ENCODE measurements around the gene LRRK2. TPM values are rescaled to one million over a fixed set of nuclear protein-coding genes. Genes with fewer than 3 reads are reported as not detected.
"Not testable (repeated sequence)": the region's sequence is repeated elsewhere in the genome, so short reads cannot be mapped to it uniquely, and the experiment has no call there.

Gene LRRK2
- total RNA-seq, 1 donor from 2014 or later, result 7.1 TPM

DNA sequence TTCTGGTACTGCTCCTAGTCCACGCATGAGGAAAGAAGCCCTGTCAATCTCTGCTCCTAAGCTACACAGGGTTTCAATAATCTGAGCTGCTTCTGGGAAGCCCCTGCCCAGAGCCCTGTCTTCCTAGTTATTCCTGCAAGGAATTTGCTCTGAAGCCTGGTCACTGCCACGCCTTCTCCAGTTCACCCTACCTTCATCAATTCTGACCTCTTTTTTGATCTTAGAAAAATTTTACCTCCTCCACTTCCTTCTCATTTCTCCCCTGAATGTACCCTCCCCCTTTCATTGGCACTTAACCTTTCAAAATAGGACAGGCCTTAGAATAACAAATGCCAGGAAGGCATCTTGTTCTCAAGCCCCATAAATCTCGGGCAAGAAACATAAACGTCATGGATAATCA, 14.9 kb upstream of the LRRK2 start:
- intact Hi-C loops (cut with DNase I), result no loop called here
- no peak for DNase-seq (ENCODE audit: low spot score)

DNA sequence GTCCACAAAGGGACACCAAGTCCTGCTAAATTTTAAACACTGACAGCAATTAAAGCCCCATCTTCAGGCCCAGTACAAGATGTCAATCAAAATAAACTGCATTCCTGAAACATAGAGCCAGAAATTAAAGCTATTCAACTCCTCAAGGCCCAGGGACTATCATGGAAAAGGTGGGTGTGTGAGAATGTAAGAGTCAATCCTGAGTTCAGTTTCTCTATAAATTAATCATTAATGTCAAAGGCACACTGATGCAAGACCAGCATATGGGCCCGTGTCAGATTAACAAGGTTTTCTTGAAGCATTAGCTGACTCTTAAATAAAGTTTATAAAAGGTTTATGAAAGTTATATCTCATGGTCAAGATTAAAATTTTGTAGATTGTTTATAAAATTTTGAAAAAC, 13.6 kb upstream of the LRRK2 start:
- DNase-seq (ENCODE audit: low spot score); intact Hi-C loops (cut with DNase I): not testable (repeated sequence)

DNA sequence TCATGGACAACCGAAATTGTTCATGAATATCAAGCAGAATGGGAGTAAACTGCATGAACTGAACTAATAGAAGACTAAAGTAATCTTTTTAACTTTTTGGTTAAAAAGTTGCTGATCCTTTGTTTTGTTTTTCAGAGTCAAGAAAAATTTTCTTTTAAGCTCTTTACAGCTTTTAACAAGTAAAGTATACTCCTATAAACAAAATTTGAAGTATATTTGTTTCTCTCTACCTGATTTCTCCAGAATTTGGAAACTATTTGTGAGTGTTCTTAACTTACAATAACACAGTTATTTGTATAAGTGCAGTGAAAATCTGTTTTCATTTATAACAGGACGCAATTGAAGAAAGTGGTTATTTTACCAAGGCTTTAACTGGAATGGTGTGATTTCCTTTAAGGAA, 12.2 kb upstream of the LRRK2 start:
- no peak for DNase-seq (ENCODE audit: low spot score)
- intact Hi-C loops (cut with DNase I), result no loop called here

DNA sequence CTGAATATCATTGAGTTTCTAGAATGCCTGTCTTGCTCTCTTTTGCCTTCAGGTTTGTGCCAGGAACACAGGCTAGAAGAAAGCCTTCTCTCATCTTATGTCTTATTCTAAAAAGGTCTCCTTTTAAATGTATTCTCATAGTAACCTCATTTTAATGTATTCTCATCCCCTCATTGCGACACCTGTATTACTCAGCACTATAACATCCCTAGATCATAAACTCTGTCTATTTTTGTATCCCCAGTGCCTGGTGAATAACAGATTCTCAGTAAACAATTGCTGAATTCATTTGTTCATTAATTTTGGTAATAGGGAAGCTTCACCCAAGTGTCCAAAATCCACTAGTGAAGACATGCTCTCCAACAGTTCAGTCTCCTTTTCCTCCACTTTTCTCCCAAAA, 8.8 kb upstream of the LRRK2 start:
- intact Hi-C loops (cut with DNase I), result no loop called here
- no peak for DNase-seq (ENCODE audit: low spot score)

DNA sequence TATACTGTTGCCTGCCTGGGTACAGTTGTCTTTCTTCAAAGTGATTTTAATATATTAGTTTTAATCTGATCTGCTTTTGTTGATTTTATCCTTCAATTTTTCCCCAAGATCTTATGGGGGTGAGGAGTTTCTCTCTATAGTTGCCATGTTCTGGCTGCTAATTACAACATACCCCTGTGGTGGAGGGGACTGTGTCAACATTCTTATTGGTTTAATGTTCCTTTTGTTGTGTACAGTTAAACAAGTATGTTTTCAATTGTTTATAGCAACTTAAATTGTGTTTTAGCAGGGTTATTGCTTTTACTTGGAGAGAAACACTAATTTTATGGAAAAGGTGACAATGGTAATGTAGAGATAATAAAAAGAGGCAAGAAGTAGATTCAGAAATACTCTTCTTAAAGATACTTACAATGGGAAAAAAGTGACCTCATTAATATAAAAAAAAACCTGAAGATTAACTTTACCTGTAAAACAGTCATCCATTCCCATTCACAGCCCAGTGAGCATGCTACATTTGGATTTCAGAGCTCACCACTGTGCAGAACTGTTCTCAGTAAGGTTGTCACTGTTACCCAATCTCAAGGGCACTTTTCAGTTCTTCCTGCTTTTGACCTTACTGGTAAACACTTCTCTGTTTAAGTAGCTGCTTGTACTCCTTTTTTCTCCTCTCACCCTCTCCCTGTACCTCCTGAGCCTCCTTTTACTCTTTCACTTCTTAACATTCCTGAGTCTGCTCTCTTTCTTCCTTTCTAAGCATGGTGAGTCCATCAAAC, 8.1 kb upstream of the LRRK2 start:
- no peak for DNase-seq (ENCODE audit: low spot score)
- intact Hi-C loops (cut with DNase I), result no loop called here

DNA sequence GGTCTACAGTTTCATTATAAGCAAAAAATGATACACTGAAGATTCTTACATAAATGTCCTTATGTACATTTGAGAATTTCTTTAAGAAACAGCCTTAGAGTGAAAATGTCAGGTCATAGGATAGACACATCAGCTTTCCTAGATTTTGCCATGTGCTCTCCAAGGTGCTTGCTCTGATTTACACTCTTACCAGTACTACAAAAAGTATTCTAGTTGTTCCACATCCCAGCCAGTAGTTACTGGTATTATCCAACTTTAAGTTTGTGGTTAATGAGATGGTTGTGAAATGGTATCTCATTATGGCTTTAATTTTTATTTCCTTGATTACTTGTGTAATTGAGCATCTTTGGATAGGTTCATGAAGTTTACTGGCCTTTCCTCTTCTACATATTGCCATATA, 5.0 kb upstream of the LRRK2 start:
- intact Hi-C loops (cut with DNase I), result no loop called here

DNA sequence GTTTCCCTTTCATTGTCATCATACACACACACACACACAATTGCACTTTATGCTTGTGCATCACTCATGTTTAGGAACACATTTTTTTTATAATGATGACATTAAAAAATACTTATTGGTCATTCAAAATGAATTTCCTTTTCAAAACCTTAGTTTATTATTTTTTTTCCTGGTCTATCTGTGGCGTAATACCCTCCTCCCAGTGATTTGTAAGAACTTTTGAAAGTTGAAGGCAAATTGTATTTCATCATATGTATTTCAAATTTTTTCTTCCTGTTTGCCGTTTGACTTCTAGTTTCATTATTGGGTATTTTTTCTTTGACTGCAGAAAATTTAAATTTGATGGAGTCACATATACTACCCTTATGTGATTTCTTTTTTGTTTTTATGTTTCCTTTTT, 2.5 kb upstream of the LRRK2 start:
- no peak for DNase-seq (ENCODE audit: low spot score)
- intact Hi-C loops (cut with DNase I), result no loop called here

More for the DNA sequence above, 5.0 kb upstream of the LRRK2 start:
- DNase-seq (ENCODE audit: low spot score), result no peak

DNA sequence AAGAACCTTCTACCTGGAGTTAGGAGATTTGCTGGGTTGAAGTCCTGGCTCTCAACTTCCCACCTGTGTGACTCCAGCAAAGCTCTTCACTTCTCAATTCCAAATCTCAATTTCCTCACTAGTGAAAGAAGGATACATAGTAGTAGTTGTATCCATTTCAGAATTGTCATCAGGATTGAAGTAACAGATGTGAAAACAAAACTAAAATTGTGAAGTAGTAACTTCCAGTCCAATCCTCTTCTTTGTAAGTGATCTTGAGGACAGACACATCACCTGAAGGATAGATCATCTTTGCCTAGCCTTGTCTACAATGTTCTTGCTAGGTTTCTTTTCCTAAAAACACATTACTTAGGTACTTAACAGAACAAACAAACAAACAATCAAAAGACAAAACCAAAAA, 1.2 kb upstream of the LRRK2 start:
- intact Hi-C loops (cut with DNase I), result no loop called here
- no peak for DNase-seq (ENCODE audit: low spot score)

DNA sequence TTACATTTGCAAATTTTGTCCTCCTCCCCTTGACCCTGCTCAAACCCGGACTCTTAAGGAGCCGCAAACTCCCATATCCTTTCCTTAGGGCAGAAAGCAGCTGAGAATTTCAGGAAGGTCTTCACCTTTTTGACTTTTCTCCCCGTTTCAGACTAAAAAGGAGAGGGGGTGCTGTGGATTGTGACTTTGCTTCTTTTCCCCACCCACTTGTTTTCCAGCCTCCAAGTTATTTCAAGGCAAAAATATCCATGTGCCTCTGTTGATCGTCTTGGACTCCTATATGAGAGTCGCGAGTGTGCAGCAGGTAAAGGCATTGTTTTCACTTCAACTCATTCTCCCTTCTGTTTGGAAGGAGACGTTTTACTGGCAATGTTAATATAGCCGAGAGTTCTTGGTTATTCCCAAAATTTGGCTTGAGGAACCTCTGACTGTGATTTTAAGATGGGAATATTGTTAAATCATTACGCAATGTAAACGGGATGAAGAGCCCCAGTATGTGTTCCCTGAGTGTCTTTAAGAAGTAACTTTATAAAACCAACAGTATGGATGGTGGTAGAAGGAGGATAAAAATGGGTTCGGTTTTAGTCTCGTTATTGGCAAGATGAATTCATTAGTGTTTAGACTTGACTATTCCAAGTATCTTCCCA, 663 bp downstream of the LRRK2 start:
- intact Hi-C loops (cut with DNase I), result no loop called here
- no peak for DNase-seq (ENCODE audit: low spot score)

DNA sequence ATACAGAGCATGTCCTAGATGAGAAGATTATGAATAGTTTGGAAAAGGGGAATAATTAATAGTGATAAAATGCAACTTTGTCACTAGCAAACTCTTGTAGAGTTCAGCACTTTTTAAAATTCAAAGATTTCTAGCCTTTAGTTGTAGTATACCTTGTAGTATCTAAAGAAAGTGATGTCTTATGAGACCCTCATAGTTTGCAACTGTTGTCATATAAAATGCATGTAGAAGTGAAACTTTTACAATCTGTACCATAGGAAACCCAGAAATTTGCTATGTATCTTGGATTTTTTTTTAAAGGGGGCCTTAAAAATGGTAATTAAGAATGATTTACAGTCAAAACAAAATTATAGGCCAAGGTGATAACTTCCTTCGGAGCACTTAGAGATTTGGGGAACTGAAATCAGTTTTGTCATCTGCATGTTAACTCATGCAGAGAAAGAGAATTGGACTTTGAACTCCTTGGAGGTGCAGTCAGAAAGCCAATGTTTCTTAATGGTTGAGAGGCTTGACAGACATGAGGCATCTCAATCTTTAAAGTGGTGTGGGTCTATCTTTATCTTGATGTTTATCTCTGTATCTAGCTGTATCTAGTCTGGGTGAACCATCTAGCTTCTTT, 1.3 kb downstream of the LRRK2 start:
- DNase-seq (ENCODE audit: low spot score), result no peak
- intact Hi-C loops (cut with DNase I), result no loop called here

DNA sequence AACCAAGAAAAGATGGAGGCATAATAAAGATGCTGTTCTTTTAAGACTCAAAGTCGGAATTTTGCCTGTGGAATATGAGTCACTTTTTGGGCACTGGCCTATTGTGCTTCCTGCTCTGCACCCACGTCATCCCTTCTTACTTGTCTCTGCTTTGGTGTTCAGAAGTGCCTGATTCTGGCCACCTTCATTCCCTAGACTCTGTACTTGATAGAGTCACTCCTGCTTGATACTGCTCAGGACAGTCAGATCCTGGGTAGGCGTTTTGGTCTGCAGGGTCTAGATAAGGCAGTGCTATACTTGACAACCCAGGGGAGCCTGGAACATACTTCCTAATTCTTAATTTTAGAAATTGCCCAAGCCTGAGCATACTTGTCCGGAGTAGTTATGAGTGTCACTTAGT, 1.9 kb downstream of the LRRK2 start:
- no peak for DNase-seq (ENCODE audit: low spot score)
- intact Hi-C loops (cut with DNase I), result no loop called here

DNA sequence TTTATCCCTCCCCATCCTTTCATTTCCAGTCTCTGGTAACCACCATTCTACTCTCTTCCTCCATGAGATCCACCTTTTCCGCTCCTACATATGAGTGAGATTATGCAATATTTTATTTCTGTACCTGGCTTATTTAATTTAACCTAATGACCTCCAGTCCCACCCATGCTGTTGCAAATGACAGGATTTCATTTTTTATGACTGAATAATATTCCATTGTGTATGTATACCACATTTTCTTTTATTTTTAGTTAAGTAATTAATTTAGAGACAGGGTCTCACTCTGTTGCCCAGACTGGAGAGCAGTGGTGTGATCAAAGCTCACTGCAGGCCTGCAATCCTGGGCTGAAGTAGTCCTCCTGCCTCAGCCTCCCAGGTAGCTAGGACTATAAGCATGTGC, 2.6 kb downstream of the LRRK2 start:
- no peak for DNase-seq (ENCODE audit: low spot score)
- intact Hi-C loops (cut with DNase I), result no loop called here

DNA sequence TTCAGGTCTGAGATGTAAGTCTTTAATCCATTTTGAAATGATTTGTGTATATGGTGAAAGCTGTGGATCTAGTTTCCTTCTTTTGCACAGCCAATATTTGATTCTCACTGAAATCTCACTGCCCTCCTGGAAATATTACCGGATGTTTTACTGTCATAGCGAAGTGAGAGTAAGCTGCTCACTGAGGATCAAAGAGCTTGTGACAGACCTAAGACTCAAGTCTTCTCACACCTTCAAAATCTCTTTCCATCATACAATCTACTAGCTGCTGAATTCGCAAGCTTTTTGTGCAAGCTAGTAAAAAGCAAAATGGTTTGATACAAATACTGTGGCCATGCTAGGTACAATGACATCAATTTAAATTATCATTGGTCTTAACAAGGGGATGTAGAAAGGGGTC, 3.9 kb downstream of the LRRK2 start:
- DNase-seq (ENCODE audit: low spot score), result no peak
- intact Hi-C loops (cut with DNase I), result no loop called here

DNA sequence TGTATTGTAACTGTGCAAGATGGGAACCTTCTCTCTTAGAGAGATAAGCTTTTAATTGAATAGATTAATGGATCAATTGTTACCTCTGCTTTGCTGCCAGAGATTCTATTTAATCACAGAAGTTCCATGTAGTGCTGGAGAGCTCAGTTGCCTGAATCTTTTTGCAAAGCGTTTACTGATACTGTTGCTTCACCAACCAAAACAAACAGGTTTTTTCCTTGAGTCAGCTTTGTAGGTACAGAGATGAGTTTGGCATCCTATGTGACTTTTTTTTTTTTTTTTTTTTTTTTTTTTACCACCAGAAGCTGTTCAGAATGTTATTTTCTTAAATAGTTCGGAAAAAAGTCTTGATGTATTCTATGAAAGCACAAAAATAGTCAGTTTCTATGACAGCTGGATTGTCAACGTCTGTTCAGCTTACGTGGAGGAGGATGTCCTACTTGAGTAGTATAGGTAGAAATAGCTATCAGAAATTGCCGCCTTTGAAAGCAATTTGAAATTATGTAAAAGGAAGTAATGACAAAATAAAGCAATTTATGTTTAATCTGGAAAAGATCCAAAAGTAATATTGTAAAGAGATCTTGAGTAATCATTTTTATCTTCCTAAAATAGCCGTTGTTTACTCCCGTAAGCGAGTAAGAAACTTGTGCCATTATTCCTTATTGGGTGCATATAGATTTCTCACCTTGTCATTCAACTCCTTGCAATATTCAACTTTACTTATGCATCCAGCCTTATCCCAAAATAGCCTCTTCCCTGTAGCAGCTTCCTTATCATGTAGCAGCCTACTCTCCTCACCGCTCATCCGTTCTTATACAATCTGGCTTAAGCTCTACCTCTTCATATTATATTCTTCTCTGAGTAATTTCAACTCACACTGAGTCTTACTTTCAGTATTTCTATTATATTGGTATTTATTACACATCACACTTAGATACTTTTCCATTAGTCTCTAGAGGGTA, 5.2 kb downstream of the LRRK2 start:
- no peak for DNase-seq (ENCODE audit: low spot score)
- intact Hi-C loops (cut with DNase I), result no loop called here

DNA sequence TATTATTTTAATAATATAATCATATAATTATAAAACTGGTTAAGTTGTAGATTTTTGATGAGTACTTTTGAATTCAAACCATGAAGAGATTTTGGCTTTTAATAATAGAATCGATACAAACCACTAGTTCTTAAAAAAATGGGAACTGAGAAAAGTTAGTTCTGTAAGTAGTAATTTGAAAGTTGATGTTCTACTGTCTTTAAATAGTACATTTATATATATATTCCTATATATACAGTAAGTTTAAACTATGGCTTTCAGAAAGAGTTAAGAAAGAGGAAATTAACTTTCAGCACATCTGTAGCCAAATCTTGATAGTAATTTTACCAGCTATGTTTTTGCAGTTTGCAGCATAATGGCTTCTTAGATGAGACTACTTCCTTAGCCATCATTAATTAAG, 7.8 kb downstream of the LRRK2 start:
- DNase-seq (ENCODE audit: low spot score), result no peak
- intact Hi-C loops (cut with DNase I), result no loop called here

DNA sequence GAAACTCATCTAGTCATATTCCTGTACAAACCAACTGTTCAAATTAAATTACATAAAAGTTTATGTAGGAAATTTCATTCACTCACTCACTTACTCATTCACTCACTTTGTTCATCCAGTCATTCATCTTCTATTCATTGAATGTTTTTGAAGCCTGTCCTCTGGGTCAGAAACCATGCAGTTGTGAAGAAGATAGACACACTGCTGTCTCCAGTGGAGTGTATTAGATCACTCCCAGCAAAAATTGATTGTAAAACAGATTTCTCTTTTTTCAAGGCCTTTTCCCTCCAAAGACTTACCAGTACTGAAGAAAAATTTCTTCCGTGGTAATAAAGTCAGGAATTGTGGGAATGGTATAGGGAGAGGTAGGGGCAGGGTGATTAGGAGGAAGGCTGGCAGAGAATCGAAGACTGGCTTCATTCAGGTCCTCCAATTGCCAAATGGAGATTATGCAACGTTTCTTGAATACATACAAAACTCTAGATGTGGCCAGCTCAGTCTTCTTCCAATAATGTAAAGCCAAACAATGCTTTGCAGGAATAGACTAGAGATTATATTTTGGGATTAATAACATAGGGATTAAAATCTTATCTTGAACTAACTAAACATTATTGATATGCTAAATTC, 9.1 kb downstream of the LRRK2 start:
- intact Hi-C loops (cut with DNase I), result no loop called here

DNA sequence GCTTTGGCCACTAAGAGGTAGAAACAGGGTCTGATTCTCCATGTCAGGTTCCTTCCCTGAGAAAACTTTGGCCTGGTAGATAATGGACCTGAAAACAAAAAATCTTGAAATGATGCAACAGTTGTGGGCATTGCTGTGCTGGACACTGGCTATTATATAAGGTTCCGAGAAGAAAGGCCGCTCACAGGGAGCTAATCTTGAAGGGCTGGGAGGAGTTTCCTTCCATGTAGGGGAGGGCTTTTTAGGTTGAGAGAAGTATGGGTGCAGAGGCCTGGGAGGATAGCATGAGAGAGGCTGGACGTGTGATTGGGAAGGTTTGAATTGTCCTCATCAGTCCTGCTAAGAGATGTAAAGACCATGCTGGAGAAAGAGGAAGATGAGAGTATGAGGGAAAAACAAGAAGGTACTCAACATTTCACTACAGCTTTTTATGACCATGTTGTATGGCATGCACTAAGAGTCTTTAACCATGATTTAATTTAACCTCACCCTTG, 11.6 kb downstream of the LRRK2 start:
- no peak for DNase-seq (ENCODE audit: low spot score)
- intact Hi-C loops (cut with DNase I), result no loop called here

More for the DNA sequence above, 9.1 kb downstream of the LRRK2 start:
- DNase-seq (ENCODE audit: low spot score), result no peak

DNA sequence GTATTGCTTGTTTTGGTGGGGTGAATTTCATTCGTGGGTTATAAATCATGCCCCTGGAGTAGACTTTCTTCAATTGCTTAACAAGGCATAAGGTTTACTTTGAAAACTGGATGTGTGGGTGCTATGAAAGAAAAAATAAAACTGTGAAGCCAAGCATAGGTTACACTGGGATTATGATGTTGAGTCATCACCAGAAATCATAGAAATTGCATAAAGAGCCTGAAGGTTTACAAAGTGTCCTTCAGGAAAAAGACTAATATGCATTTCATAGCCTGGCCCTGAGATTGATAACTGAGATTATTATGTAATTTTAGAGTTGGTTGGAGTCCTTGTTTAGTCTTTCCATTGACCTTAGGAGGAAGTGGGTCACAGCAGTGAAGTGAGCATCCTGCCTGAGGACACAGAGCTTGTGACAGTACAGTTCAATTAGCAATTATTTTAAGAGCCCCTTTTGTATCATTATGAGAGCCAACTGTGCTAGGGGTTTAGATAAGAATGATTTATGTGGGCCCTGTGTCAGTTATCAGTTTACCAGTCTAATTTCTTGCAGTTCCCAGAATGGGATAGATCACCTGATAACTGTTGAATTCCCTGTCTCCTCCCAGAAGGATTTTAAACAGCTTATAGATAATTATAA, 13.6 kb downstream of the LRRK2 start:
- DNase-seq (ENCODE audit: low spot score), result no peak
- intact Hi-C loops (cut with DNase I), result no loop called here

DNA sequence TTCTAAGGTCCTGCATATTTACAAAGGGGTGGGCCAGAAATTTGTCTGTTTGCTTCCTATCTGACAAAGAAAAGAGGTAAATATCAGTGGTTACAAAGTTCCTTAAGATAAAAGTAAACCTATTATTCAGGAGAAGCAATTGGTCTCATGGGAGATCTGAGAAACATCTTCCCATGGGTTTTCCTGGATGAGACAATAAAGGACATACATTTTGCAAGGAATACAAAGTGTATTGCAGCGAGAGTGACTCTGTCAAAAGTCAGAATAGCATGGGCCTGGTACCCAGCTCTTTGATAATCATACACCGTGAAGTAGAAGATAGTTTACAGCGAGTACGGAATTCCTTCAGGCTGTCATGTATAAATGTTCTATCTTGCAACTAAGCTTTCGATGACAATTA, 14.2 kb downstream of the LRRK2 start:
- no peak for DNase-seq (ENCODE audit: low spot score)
- intact Hi-C loops (cut with DNase I), result no loop called here
